HT-29 (cell line): ENCODE data around the gene DDB1. TPM values are rescaled to one million over a fixed set of nuclear protein-coding genes. Genes with fewer than 3 reads are reported as not detected.

ENCODE experiments used
- DNase-seq: peaks from one replicate; pipeline ENCODE4 v3.0.0-alpha.2; 2015; ENCODE audit warnings: low spot score
- total RNA-seq: library from RNA; depleted of rRNA; stranded (reverse); fragments of >200 nt; shearing (Covaris generic); gene quantifications from 2 replicates; pipeline ENCODE4 v1.2.3, GENCODE V29; 2014

Gene DDB1
- total RNA-seq, 1 experiment from 2014 or later: 321 TPM

DNA sequence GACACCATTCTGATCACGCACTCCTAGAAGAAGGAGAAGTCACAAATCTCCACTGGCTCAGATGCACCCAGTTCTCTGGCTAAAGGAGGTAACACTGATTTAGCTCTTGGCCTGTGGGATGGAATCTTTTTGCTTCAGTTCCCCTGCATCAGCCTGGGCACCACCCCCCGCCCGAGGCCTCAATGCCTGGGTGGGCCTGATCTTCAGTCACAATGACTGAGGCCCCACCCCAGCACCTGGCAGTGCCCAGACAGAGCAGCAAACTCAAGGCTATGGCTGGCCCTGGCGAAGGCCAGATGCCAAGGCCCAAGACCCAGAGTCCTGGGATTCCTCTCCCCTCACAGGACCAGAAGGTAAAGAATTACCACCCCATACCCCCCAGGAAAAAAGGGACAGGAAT lies 23.8 kb upstream of the DDB1 start:
- DNase-seq: no peak

DNA sequence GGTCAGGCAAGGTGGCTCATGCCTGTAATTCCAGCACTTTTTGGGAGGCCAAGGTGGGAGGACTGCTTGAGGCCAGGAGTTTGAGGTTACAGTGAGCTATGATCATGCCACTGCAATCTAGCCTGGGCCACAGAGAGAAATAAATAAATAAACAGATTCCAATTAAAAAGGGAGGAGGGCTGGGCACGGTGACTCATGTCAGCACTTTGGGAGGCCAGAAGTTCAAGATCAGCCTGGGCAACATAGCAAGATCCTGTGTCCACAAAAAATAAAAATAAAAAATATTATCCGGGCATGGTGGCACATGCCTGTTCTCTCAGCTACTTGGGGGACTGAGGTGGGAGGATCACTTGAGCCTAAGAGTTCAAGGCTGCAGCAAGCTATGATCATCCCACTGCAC lies 21.3 kb upstream of the DDB1 start:
- DNase-seq: no peak

- DNase-seq: no peak
Measured at GRCh38 chr11:61353131-61354067, 20.5 kb upstream of the DDB1 start.

DNA sequence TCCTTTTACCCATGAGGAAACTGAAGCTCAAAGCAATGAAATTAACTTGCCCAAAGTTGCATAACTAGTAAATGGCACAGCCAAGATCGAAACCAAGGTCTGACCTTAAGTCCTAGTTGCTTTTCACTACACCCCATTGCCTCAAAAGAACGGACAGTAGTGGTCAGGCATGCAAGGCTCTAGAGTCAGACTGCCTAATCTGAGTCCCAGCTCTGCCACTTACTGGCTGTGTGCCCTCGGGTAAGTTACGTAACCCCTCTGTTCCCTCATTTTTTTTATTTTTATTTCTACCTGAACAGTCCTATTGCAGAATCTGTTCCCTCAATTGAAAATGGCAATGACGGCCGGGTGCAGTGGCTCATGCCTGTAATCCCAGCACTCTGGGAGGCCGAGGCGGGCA lies 19.1 kb upstream of the DDB1 start:
- no peak for DNase-seq

DNA sequence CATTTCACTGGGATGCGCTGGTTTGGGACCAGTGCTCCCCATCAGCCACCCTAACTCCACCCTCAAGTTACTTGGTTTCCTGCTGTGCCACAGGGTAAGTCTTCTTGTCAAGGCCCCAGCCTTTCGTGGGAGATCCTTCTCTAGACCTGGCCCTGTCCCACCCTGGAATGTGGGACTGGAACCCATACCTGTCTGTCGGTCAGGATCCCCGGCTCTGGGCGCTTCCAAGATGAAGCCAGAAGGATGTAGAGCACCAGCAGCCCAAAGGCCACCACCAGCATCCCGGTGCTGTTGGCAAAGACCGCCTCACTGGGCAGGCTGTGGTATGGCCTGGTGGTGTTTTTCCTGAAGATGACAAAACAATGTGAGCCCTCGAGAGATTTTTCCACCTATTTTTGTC lies 17.9 kb upstream of the DDB1 start:
- DNase-seq: no peak

- no peak for DNase-seq
Measured at GRCh38 chr11:61350336-61350735, 17.4 kb upstream of the DDB1 start.

DNA sequence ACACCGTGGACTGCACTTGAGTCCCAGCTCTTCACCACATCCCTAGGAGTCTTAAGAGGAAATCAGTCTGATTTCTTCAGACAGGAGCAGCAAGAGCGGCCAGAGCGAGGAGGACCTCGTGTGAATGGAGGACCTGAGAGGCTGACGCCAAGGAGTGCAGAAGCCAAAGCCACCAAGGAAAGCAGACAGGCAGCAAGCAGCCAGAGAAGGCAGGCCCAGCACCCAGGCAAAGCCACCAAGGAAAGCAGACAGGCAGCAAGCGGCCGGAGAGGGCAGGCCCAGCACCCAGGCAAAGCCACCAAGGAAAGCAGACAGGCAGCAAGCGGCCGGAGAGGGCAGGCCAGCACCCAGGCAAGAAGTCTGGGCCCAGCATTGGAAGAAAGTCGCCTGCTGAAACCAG lies 17.0 kb upstream of the DDB1 start:
- DNase-seq: no peak

DNA sequence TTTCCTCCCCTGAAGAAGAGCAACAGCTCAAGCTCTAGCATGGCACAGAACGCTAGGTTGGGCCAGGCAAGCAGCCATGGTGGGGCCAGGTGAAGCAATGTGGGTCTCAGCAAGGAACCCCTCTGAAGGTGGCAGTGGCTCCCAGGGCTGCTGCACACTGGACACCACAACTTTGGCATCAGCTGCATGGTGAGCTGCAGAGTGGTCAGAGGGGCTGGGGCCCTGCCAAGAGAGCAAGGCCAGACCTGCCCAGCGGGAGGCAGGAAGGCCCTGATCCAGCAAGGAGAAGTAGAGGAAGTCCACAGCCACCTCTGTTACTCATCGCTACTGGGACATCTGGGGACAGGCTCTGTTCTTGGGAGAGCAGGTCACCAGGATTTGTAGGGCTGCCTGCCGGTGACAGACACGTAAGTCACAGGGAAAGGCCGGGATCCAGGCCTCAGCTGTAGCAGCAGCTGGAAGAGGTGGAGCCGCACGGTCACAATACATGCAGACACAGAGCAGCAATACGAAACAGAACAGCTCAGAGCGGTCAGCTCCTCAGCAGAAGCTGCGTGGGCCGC lies 16.4 kb upstream of the DDB1 start:
- no peak for DNase-seq

DNA sequence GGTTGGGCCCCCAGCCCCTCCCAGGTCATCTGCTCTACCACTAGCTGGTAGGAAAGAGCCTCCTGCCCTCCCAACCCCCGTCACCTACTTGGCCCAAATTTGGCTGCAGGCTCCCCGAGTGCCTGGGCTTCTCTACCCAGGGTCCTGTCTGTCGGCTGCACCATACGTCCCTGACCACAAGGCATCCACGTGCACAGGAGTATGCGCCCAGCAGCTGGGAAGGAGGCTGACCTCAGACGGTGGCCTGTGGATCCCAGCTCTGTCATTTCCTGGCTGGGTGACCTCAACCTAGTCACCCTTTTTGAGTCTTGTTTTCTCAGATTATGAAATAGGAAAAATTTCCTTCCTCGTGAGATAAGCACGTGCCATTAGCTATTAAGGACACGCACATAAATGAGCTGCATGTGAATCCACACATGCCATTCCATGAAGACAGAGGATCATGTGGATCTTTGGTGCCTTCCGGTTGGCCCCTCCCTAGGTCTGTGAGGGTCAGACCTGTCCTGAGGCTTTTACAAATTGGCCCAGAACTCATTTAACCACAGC lies 15.1 kb upstream of the DDB1 start:
- no peak for DNase-seq

DNA sequence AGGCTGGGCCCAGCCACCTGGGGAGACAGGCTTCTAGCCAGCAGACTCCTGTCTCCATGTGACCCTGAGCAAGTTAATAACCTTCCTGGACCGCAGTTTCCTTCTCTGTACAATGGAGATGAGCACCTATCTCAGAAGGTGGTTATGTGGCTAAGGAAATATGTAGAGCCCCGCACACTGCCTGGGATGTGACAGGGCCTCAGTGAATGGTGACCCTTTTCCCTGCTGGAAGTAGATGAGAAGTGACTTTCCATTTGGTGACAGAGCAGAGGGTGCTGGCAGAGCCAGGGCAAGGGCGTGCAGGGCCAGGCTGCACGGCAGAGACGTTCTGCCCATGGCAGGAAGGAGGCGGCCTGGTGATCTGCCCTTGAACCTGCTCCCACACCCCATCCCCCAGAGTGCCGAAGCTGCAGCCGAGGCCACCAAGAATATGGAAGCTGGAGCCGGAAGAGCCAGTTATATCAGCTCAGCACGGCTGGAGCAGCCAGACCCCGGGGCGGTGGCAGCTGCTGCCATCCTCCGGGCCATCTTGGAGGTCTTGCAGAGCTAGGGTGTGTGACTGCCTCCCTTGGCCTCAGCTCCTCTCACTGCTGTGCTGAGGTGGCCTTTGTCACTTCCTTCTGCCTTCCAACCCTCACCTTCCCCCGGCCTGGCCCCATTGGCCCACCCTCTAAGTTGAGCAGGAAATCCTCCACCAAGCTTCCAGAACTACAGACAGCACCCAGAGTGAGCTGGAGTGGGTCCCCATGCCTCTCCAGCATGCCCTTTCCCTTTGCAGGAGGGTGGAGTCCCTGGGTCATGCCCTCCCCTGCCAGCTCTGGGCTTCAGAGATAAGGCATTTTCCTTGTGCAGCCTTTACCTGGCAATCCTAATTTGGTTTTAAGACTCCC lies 13.3 kb upstream of the DDB1 start:
- no peak for DNase-seq

DNA sequence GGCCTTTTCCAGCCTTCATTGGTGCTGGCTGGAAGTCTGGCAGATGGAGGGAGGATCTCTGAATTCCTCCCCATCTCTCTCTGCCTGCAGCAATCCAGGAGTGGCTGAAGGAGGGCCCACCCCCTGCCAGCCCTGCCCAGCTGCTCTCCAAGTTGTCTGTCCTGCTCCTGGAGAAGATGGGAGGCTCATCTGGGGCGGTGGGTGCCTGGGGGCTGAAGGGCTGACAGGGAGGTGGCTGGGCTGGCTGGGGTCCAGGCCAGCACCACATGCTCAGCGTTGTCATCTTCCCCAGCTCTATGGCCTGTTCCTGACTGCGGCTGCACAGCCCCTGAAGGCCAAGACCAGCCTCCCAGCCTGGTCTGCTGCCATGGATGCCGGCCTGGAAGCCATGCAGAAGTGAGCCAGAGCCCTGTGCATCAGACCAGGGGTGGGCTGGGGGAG lies 12.3 kb upstream of the DDB1 start:
- no peak for DNase-seq

- DNase-seq: no peak
Measured at GRCh38 chr11:61343792-61344745, 11.2 kb upstream of the DDB1 start.

GRCh38 chr11:61342207-61342803 lies 9.4 kb upstream of the DDB1 start:
- DNase-seq: no peak

GRCh38 chr11:61341706-61342105 lies 8.8 kb upstream of the DDB1 start:
- no peak for DNase-seq

GRCh38 chr11:61340979-61341378 lies 8.1 kb upstream of the DDB1 start:
- DNase-seq: no peak

DNA sequence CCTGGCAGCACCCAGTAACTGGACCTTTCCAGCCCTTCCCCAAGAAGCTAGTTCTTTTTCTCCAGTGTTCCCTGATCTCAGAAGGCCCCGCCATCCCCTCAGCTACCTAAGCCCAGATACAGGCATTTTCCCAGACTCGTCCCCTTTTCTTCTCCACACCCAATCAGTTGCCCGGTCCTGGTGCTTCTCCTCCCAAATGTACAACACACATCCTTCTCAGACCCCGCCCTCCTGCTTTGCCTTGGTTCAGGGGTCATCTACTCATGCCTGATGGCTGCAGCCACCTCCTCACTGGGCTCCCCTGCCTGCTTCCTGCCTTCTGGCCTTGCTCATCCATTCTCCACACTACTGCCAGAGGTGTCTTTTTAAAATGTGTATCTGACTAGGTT lies 6.6 kb upstream of the DDB1 start:
- DNase-seq: no peak

GRCh38 chr11:61338783-61339489 lies 6.0 kb upstream of the DDB1 start:
- DNase-seq: no peak

DNA sequence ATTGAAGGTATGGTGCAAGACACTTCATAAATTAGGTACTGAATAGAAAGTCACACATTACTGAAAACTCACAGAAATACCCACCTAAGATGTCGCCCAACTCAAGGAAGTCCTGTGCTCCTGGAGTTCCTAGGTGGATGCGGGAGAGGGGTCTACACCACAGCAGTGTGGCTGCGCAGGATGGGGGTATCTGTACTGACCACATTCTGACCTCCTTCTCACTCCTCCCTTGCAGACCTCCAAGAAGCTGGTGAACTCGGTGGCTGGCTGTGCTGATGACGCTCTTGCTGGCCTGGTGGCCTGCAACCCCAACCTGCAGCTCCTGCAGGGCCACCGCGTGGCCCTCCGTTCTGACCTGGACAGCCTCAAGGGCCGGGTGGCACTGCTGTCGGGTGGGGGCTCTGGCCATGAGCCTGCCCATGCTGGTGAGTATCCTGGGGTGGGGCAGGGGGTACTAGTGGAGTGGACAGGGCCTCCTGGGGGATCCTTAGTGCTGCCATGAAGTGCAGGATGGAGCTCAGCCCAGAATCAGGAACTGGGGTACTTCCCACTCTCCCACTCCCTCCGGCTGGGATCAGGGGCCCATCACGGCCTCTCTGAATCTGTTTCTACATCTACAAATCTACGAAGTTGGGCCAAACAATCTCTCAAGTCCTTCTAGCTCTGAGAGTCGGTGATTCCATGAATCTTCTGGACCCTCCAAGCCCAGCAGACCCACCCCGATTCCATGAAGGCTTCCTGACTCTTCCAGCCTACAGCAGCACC lies 5.0 kb upstream of the DDB1 start:
- DNase-seq: no peak
